HEK293T (cell line): ENCODE results near the gene MRPL38.

Experiments used
- BHLHE40 ChIP-seq: fragments of 450-650 bp; IDR thresholded peaks from 2 replicates; pipeline ENCODE4 v1.6.1; 2016; ENCODE audit warnings: mild to moderate bottlenecking, moderate library complexity, borderline replicate concordance
- CTBP1 ChIP-seq: fragments of 450-650 bp; IDR thresholded peaks from 2 replicates; pipeline ENCODE4 v1.6.1; 2016; ENCODE audit warnings: borderline replicate concordance
- FOXA1 ChIP-seq: fragments of 450-650 bp; IDR thresholded peaks from 2 replicates; pipeline ENCODE4 v1.6.1; 2016; ENCODE audit warnings: mild to moderate bottlenecking
- FOXM1 ChIP-seq: fragments of 450-650 bp; IDR thresholded peaks from 2 replicates; pipeline ENCODE4 v1.6.1; 2017; ENCODE audit warnings: mild to moderate bottlenecking, borderline replicate concordance
- NFRKB ChIP-seq: fragments of 450-650 bp; IDR thresholded peaks from 2 replicates; pipeline ENCODE4 v1.6.1; 2016; ENCODE audit warnings: mild to moderate bottlenecking, moderate library complexity
- SUZ12 ChIP-seq: fragments of 450-650 bp; IDR thresholded peaks from 2 replicates; pipeline ENCODE4 v1.6.1; 2016; ENCODE audit warnings: mild to moderate bottlenecking
- TARDBP ChIP-seq: fragments of 450-650 bp; IDR thresholded peaks from 2 replicates; pipeline ENCODE4 v1.6.1; 2016

- TF ChIP-seq BHLHE40 (no peak), CTBP1 (no peak), TARDBP (no peak), FOXA1 (no peak), FOXM1 (no peak), NFRKB (no peak), SUZ12 (no peak)
Measured at GRCh38 chr17:75909051-75909811, 4.5 kb upstream of the MRPL38 start.
